ENCODE measurements around the gene NFATC2IP. TPM values are rescaled to one million over a fixed set of nuclear protein-coding genes. Genes with fewer than 3 reads are reported as not detected.

Gene NFATC2IP
- total RNA-seq, 1 experiment from 2014 or later = 91.0 TPM

GRCh38 chr16:28983644-28984043, 32.9 kb downstream of the NFATC2IP start:
- BruUV-seq (replicated peaks) = no TSS peak
- H3K4me3 Mint-ChIP-seq (ENCODE audit: low read depth, unreplicated experiment) = no peak overlapping the region
- CTCF ChIA-PET = interaction anchor here (1.2 kb wide), 1 partner anchor 10 kb away, joined by 3 read pairs; no protein-coding TSS in a partner anchor
- H3K36me3 Mint-ChIP-seq (ENCODE audit: insufficient read depth, unreplicated experiment) = peaks cover 18% of the 10 kb centered on the region
- peaks cover 6% of the 10 kb centered on the region for H3K9me3 Mint-ChIP-seq (ENCODE audit: low read depth, unreplicated experiment)
- no peaks in the 10 kb centered on the region for H3K27me3 Mint-ChIP-seq (ENCODE audit: unreplicated experiment)
- no peaks in the 10 kb centered on the region for H3K4me1 Mint-ChIP-seq (ENCODE audit: low read depth, unreplicated experiment)
- intact Hi-C loops (cut with micrococcal nuclease; ENCODE audit: unreplicated experiment) = no loop called here
- no peak for TF ChIP-seq CTCF (IDR thresholded peaks at IDR 0.05; ENCODE audit: unreplicated experiment)
- no peak for DNase-seq
- H3K27ac Mint-ChIP-seq (ENCODE audit: unreplicated experiment) = no peak overlapping the region

- Mint-ChIP-seq H3K27ac (ENCODE audit: unreplicated experiment) (no peak overlapping the region), H3K27me3 (ENCODE audit: unreplicated experiment) (no peaks in the 10 kb centered on the region), H3K4me1 (ENCODE audit: low read depth, unreplicated experiment) (no peaks in the 10 kb centered on the region), H3K4me3 (ENCODE audit: low read depth, unreplicated experiment) (no peak overlapping the region), H3K36me3 (ENCODE audit: insufficient read depth, unreplicated experiment) (peaks cover 18% of the 10 kb centered on the region), H3K9me3 (ENCODE audit: low read depth, unreplicated experiment) (peaks cover 6% of the 10 kb centered on the region)
- intact Hi-C loops (cut with micrococcal nuclease; ENCODE audit: unreplicated experiment) = no loop called here
- no peak for TF ChIP-seq CTCF (IDR thresholded peaks at IDR 0.05; ENCODE audit: unreplicated experiment)
- no peak for DNase-seq
- CTCF ChIA-PET = interaction anchor here (1.2 kb wide), 1 partner anchor 11 kb away, joined by 3 read pairs; no protein-coding TSS in a partner anchor
- BruUV-seq (replicated peaks) = TSS peak; percentile 40
Measured at GRCh38 chr16:28984091-28984490, 33.4 kb downstream of the NFATC2IP start.

GRCh38 chr16:28984619-28985135, 33.9 kb downstream of the NFATC2IP start, which contains the start of gene LAT:
TSS of gene LAT (plus strand) at chr16:28985052. CDS start at chr16:28985418, 366 bp downstream.
- DNase-seq = no peak
- TF ChIP-seq CTCF (IDR thresholded peaks at IDR 0.05; ENCODE audit: unreplicated experiment) = no peak
- peaks cover 6% of the 10 kb centered on the region for H3K9me3 Mint-ChIP-seq (ENCODE audit: low read depth, unreplicated experiment)
- H3K27me3 Mint-ChIP-seq (ENCODE audit: unreplicated experiment) = no peaks in the 10 kb centered on the region
- no peak within 1 kb of the TSS for H3K4me3 Mint-ChIP-seq (ENCODE audit: low read depth, unreplicated experiment)
- intact Hi-C loops (cut with micrococcal nuclease; ENCODE audit: unreplicated experiment) = no loop called here
- H3K36me3 Mint-ChIP-seq (ENCODE audit: insufficient read depth, unreplicated experiment) = peaks cover 18% of the 10 kb centered on the region
- H3K27ac Mint-ChIP-seq (ENCODE audit: unreplicated experiment) = no peak within 1 kb of the TSS
- no TSS peak for BruUV-seq (replicated peaks)
- CTCF ChIA-PET = no interaction called here
- H3K4me1 Mint-ChIP-seq (ENCODE audit: low read depth, unreplicated experiment) = no peaks in the 10 kb centered on the region

GRCh38 chr16:28985211-28986041, 34.7 kb downstream of the NFATC2IP start:
- no peak for TF ChIP-seq CTCF (IDR thresholded peaks at IDR 0.05; ENCODE audit: unreplicated experiment)
- CTCF ChIA-PET = no interaction called here
- Mint-ChIP-seq H3K36me3 (ENCODE audit: insufficient read depth, unreplicated experiment) (peaks cover 18% of the 10 kb centered on the region), H3K9me3 (ENCODE audit: low read depth, unreplicated experiment) (peaks cover 6% of the 10 kb centered on the region), H3K4me1 (ENCODE audit: low read depth, unreplicated experiment) (no peaks in the 10 kb centered on the region), H3K4me3 (ENCODE audit: low read depth, unreplicated experiment) (no peak overlapping the region), H3K27ac (ENCODE audit: unreplicated experiment) (no peak overlapping the region), H3K27me3 (ENCODE audit: unreplicated experiment) (no peaks in the 10 kb centered on the region)
- DNase-seq = no peak
- intact Hi-C loops (cut with micrococcal nuclease; ENCODE audit: unreplicated experiment) = no loop called here
- no TSS peak for BruUV-seq (replicated peaks)

All from Calu3 (cell line).